Neural progenitor cell (in vitro differentiated cells): ENCODE measurements around the gene ADORA1.

ENCODE experiments used
- EZH2 ChIP-seq: fragments of 200-600 bp; sonication (generic); IDR thresholded peaks from 2 replicates; pipeline ENCODE4 v1.6.1; 2017; ENCODE audit warnings: antibody characterized with exemption, mild to moderate bottlenecking, moderate library complexity
- EZH2phosphoT487 ChIP-seq: fragments of 200-600 bp; sonication (generic); IDR thresholded peaks from 2 replicates; pipeline ENCODE4 v1.6.1; 2017; ENCODE audit warnings: antibody characterized with exemption
- TF ChIP-seq, protein P1 (sequence below): fragments of 200-600 bp; sonication (generic); IDR thresholded peaks from 2 replicates; pipeline ENCODE4 v1.5.1; 2017; ENCODE audit warnings: antibody characterized with exemption, mild to moderate bottlenecking

DNA sequence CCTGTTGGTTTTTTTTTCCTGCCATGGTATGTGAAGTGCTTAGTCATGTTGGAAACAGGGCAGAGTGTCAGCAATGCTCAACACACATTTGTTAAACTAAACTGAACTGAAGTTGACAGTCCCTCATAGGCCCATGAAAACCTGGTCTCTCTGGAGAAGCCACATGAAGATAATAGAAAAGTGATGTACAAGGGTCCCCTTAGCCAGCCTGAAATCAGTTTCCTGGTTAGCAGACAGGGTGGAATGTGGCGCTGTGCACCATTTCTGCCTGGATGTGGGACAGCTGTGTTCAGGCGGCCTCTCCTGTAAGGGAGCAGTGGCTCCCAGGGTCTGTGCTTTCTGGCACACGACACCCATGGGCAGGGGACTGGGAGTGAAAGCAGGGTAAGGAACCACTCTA lies 68.8 kb downstream of the ADORA1 start:
- TF ChIP-seq, protein P1, sequence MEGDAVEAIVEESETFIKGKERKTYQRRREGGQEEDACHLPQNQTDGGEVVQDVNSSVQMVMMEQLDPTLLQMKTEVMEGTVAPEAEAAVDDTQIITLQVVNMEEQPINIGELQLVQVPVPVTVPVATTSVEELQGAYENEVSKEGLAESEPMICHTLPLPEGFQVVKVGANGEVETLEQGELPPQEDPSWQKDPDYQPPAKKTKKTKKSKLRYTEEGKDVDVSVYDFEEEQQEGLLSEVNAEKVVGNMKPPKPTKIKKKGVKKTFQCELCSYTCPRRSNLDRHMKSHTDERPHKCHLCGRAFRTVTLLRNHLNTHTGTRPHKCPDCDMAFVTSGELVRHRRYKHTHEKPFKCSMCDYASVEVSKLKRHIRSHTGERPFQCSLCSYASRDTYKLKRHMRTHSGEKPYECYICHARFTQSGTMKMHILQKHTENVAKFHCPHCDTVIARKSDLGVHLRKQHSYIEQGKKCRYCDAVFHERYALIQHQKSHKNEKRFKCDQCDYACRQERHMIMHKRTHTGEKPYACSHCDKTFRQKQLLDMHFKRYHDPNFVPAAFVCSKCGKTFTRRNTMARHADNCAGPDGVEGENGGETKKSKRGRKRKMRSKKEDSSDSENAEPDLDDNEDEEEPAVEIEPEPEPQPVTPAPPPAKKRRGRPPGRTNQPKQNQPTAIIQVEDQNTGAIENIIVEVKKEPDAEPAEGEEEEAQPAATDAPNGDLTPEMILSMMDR, result peak; percentile 30
- no peak for TF ChIP-seq EZH2phosphoT487
- TF ChIP-seq EZH2, result no peak
